Measurements from ENCODE around the gene EFNA5.

- TF ChIP-seq CTCF (optimal IDR thresholded peaks at IDR 0.05 in 1 of 3, IDR thresholded peaks at IDR 0.05 in 1 of 3, conservative IDR thresholded peaks at IDR 0.05 in 1 of 3; ENCODE audit: extremely low read depth in 1 of 3, insufficient read depth in 2 of 3, low read length in 3 of 3) = no peak
- TF ChIP-seq EZH2 (IDR thresholded peaks at IDR 0.05; ENCODE audit: low read length) = no peak
These were observed 290.1 kb downstream of the EFNA5 start for GRCh38 chr5:107380654-107381053.

All from keratinocyte (primary cell).